GM19452 (cell line): Measurements from ENCODE around the gene CHID1.

Source experiments
- ATAC-seq: cut with Tn5 transposase; IDR thresholded peaks from one replicate; pipeline ENCODE4 v1.9.1; 2021; ENCODE audit not compliant: unreplicated experiment

Gene CHID1

DNA sequence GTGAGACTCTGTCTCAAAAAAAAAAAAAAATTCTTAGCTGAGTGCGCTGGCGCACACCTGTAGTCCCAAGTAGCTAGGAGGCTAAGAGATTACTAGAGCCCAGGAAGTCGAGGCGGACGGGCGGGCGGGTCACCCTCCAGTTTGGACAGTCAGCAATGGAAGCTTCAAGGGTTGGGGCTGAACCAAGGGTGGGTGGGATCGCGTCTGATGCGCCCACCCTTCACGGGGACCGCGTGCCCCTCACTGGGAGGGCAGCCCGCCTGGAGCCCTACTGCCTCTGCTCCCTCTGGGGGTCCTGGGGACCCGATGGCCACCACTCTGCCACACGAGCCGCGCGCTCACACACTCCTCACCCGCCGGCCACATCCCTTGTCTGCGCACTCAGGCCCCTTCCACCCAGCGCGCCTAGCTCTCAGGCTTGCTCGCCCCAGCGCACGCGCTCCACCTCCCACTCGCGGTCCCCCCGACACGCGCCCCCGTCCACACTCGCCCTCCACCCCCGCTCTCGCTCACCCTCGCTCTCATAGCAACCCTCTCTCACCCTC, 494 bp downstream of the CHID1 start:
- ATAC-seq: peak; percentile 7

GRCh38 chr11:909406-909805, 1.2 kb downstream of the CHID1 start:
- ATAC-seq: no peak

DNA sequence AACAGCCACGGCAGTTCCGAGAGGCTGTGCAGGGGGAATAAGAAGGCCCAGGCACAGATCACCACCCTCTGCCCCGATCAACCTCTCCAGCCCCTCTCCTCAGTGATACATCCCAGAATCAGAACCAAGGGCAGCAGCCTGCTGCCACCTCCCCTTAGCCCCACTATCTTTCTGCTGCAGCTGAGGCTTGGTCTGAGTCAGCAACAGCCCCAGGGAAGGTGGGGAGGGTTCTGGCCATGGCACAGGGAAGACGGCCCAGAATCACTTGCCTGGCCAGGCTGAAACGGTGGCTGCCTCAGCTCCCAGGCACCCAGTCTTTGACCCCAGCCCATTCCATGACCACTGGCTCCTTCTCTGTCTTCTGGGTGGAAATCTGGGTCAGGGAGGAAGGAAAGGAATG, 2.3 kb downstream of the CHID1 start:
- ATAC-seq: no peak

DNA sequence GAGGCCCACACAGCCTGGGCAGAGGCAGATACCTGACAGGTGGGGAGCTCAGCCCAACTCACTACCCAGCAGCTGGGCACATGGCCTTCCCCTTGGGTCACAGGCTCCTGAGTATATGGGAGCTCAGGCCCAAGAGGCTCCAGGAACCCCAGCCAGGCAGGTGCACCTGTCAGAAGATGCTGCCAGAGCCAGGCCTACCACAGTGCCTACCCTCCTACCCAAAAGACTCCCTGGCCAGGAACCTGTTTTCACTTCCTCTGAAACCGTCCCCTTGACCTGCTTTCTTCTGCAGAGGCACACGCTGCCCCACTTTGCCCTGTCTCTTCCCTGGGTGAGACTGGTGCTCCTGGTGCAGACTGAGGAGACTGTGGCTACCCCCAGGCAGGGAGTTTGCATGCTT, 2.9 kb downstream of the CHID1 start:
- ATAC-seq: no peak

DNA sequence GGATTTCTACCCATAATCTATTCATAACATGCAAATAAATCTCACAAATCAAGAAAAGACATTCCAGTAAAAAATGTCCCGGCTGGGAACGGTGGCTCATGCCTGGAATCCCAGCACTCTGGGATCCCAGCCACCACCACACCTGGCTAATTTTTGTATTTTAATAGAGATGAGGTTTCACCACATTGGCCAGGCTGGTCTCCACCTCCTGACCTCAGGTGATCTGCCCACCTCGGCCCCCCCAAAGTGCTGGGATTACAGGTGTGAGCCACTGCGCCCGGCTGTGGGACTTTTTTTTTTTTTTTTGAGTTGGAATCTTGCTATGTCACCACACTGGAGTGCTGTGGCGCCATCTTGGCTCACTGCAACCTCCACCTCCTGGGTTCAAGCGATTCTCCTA, 4.7 kb downstream of the CHID1 start:
- ATAC-seq: no peak

DNA sequence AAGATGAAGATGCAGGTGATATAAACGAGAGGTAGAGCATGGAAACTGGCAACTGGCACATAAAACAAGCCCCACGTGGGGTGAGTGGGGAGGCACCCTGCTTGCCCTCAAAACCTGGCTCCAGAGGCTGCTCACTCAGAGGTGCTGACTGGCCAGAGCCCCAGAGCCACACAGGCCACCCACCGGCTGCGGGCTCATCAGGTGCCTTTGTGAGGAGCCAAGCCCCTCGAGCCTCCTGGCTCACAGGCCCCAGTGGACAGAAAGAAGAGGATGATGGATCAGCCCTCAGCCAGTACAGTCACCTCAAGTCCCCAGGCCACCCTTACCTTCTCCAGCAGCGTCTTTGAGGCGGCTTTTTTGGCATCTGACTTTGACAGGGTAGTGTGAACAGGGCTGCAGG, 6.2 kb downstream of the CHID1 start:
- no peak for ATAC-seq

DNA sequence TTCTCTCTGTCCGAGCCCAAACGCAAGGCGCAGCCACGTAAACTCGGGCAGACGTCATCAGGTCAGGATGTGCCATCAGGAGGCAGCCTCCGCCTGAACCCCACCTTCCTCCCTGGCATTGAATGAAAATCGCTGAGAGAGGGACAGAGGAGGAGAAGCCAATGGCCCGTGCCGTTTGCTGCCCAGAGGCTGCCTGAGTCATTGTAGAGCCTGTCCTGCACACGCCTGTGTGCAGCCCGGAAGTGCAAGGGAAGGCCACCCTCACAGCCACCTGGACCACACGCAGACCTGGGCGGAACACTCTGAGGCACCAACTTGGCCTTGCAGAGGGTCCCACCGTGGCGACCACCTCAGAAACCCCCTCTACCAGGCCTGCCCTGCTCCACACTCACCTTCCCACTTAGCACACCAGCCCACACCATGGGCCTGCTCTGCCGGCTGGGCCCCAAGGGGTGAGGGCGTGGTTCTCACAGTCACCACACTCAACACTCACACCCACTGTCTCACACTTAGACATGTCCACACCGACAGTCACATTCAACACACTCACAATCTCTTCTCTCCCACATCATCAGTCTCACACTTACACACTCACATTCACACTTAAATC, 9.1 kb downstream of the CHID1 start:
- ATAC-seq: no peak

DNA sequence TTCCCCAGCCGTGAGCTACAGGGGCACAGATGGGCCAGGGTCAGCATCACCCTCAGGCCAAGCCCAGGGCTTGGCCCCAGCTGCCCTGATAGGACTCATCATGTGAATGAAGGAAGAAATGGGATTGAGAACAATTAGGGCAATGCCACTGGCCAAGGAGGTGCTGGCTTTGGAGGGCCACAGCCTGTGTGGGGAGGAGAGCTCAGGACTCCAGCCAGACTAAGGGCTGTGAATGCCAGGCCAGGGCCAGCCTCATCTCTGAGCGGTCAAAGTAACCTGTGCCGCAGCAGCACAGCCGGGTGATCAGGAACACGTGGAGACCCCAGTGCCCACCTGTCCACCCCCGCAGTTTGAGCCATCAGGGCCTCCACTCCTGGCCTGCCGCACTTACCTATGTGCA, 10.1 kb downstream of the CHID1 start:
- ATAC-seq: no peak

DNA sequence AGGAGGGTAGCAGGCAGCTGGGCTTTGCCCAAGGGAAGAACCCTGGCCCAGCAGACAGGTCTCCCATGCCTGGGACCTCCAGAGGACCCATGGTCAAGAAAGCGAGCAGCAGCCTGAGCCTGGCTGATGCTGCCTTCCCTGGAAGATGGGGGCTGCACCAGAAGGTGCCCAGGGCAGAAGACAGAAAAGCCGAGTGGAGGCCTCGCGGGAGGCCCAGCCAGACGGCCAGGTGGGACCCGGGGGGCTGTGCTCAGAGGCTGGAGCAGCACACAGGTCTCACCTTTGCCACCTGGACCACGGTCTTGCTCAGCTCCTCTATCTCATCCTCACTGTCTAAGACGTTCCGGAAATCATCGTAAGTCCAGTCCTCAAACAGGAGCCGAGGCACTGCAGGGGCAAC, 10.9 kb downstream of the CHID1 start:
- ATAC-seq: no peak

GRCh38 chr11:898540-899190, 11.9 kb downstream of the CHID1 start:
- no peak for ATAC-seq

DNA sequence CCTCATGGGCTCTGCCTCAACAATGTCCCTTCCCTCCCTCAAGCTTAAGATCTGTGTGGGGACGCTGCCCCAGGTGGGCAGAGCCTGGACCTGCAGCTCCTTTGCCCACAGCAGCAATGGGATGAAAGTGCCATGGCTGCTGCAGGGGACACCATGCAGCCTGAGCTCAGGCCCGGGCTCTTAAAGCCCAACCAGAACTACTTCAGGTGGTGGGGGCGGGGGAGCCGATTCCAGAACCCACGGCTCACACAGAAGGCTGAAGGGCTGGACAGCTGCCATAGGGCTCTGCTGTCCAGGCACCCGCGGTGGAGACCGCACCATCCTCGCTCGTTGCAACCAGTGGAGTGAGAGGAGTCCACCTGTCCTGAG, 12.5 kb downstream of the CHID1 start:
- ATAC-seq: no peak

DNA sequence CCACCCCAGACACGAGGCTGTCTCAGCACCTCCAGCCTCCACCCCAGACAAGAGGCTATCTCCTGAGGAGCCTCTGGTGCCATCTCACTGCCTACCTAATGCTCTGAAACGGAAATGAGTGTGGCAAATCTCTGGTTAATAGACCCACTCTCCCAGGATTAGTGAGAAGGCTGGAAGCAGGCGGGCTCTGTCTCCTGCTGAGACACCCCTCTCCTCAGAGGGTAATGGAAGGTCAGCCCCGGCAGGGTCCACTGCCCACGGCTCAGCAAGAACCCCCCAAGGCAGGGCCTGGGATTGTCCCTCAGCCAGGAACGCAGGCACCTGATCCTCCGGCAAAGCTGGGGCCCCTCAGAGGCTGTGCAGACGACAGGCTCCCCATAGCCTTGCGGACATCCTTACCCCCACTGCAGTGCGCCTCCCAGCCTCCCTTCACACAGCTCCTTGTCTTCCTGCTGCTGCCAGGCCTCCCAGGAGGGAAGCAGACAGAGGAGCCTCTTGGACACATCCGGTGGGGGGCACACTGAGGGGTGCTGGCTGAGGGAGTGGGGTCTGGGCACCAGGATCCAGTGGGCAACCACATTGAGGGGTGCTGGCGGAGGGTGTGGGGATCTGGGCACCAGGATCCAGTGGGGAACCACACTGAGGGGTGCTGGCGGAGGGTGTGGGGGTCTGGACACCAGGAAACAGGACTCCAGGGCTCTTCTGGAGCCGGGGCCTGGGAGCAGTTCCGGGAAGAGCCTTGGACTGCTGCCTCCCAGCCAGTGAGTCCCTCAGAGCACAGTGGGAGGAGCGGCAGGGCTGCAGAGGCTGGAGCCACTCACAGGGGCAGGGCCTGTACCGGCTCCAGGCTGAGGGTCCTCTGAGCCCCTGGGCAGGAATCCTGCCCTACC, 13.1 kb downstream of the CHID1 start:
- no peak for ATAC-seq

DNA sequence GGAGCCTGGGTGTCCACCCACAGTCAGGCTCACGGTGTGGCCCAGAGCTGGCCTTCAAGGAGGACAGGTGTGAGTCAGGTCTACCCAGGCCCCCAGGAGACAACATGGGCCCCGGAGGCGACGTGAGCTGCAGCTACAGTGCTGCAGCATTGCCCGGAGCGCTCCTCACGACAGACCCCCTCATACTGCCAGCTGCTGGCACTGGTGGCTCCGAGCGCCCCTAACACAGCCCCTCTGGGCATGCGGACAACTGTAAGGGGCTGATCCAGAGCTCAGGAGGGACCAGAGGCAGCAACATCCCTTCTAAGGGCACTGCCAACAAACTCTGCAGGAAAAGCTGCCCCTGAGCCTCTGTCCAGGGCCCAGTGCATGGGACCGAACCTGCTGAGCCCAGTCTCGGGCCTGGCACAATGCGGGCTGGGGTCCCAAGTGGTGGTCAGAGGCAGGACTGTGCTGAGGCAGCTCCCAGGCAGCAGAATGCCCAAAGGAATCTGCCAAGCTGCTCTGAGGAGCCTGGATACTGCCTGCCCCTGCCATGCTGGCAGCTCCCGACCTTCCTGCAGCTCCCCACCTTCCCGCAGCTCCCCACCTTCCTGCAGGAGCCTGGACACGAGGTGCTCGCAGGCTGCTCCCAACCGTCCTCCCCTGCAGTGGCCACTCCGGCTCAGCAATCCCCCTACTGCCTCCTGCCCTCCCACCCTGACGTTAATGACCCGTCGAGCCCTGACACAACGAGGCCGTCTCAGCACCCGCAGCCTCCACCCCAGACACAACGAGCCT, 15.1 kb downstream of the CHID1 start:
- no peak for ATAC-seq

DNA sequence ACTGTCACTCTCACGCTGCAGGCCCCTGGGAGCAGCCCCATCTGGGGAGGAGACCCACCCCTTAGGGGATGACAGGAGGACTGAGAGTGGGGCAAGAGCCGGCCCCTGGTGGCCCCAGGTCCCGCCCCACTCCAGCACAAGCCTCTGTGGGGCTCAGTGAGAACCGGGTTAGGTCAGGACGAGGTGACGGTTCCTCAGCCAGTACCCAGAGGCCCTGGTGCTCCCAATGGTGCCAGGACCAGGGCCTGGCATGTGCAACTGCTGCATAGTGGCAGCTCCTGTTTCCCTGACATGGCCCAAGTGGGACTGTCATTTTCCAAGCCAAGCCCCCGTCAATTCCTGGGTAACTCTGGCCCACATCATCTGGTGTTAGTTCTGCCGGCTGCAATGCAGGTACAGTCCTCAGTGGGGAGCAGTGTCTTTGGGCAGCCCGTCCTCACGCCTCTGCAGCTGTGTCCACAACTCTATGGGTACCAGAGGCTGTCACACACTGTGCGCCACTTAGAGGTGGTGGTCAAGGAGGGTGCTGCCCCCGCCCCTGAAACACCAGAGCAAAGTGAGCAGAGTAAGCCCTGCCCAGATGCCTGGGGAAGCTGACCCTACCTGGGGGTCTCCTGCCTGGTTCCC, 15.9 kb downstream of the CHID1 start:
- ATAC-seq: no peak

GRCh38 chr11:893008-893654, 17.5 kb downstream of the CHID1 start:
- ATAC-seq: no peak

- ATAC-seq: no peak
Observed at GRCh38 chr11:890794-891540, 19.6 kb downstream of the CHID1 start.

DNA sequence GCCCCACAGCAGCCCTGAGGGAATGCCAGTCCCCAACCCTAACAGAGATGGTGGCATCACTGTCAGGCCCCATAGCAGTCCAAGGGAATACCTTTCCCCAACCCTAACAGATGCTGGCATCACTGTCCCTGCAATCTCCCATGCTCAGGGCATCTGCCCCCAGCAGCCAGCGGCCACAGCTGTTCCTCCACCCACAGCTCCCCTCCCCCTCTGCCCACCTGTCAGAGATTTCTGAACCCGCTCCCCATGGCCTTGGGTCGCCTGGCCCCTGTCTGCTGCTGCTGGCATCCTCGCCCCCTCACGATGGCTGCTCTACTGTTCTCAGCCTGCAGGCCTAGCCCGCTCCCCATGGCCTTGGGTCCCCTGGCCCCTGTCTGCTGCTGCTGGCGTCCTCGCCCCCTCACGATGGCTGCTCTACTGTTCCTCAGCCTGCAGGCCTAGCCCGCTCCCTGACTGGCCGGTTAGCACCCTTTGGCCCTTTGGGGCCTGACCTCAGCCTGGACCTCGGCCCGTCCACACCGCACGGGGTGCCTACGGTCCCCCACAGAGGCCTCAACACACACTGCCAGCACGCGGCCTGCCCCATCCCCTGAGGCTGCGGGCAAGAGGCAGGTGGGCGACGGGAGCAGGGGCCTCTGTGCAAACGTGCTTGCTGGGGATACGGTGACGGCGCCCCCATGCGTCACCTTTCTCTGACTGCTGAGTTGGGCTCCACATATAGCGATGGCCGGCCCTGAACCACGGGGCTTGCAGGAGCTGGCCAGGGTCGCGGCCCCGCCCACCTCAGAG, 20.7 kb downstream of the CHID1 start:
- ATAC-seq: no peak

DNA sequence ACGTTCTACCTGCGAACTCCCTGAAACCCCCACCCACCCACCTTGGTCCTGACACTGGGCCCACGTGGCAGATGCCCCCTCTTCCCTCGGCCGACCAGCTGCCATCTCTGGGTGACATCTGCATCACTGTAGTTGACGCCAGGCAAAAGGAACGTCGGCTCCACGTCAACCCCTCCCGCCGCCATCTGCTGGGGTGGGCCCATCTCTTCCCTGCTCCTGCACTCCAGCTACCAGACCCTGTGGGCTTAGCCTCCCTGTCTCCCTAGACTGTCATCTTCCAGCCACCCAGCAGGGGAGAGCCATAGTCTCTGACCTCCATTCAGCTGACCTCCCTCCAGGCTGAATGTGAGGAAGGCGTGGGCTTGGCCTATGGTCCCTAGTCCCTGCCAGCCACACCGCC, 21.4 kb downstream of the CHID1 start:
- no peak for ATAC-seq
